ENCODE data around the gene CLUH. TPM values are rescaled to one million over a fixed set of nuclear protein-coding genes. Genes with fewer than 3 reads are reported as not detected.

CLUH gene
- total and polyA plus RNA-seq, 2 experiments from 2014 or later = 16.3 to 32.7 TPM

GRCh38 chr17:2723997-2724783, 12.6 kb upstream of the CLUH start:
- Histone ChIP-seq H3K36me3 (ENCODE audit: low read depth) (no peaks in the 10 kb centered on the region), H3K4me3 (peak overlapping the region; percentile 51; the same call in 1 of the 2 replicates), H3K9me2 (ENCODE audit: insufficient read depth) (no peaks in the 10 kb centered on the region), H3K27me3 (replicated peaks; ENCODE audit: insufficient read depth) (peaks cover 11% of the 10 kb centered on the region), H4K20me1 (ENCODE audit: insufficient read depth) (no peaks in the 10 kb centered on the region), H3K27ac (no peak overlapping the region), H3K9me3 (ENCODE audit: low read depth) (no peaks in the 10 kb centered on the region), H2AFZ (no peak overlapping the region), H3K4me1 (ENCODE audit: insufficient read depth) (no peaks in the 10 kb centered on the region), H3K79me2 (ENCODE audit: insufficient read depth) (no peaks in the 10 kb centered on the region), H3K4me2 (ENCODE audit: unreplicated experiment) (peak overlapping the region; percentile 53), H3K9ac (no peak overlapping the region), H3F3A (ENCODE audit: insufficient read depth) (no peaks in the 10 kb centered on the region)
- peak; percentile 27 for DNase-seq
- in situ Hi-C loops (cut with MboI) = no loop called here
- TF ChIP-seq EZH2 (IDR thresholded peaks at IDR 0.05; ENCODE audit: insufficient read depth, poor library complexity, severe bottlenecking) = peak; percentile 26
- TF ChIP-seq EZH2phosphoT487 (IDR thresholded peaks at IDR 0.05; ENCODE audit: insufficient read depth, low read depth) = no peak
- WGBS, 2 experiments (ENCODE audit: low coverage in 1 of 2, low lambda C conversion rate in 2 of 2, missing lambda C conversion rate in 2 of 2) = 3 to 7% methylated on average over 43 to 57 of the region's 98 CpGs

DNA sequence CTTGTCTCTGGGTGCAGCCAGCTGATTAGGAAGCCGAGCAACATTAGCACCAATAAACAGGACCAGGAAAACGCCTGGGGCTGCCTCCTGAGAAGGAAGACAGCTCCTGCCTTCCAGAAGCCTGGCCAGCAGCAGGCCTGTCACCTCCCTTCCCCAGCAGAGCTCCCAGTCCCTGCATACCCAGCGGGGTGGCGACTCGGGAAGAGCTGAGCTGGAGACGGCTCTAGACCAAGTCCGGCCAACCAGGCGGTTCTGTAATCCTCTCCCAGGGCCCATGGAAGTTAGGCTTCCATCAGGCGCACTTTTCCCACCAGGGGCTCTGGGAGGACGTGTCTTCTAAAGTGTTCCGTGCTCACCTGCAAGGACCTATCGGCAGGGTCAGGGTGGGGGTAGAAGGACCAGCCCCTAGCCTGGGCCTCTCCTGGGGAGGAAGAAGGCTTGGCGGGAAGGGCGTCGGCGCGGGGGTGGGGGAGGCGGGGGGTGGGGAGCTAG, 12.0 kb upstream of the CLUH start:
- Histone ChIP-seq H3K9me3 (ENCODE audit: low read depth) (no peaks in the 10 kb centered on the region), H3K9ac (no peak overlapping the region), H3K4me3 (no peak overlapping the region), H3K9me2 (ENCODE audit: insufficient read depth) (no peaks in the 10 kb centered on the region), H3K4me1 (ENCODE audit: insufficient read depth) (no peaks in the 10 kb centered on the region), H3K79me2 (ENCODE audit: insufficient read depth) (no peaks in the 10 kb centered on the region), H3F3A (ENCODE audit: insufficient read depth) (no peaks in the 10 kb centered on the region), H4K20me1 (ENCODE audit: insufficient read depth) (no peaks in the 10 kb centered on the region), H3K36me3 (ENCODE audit: low read depth) (no peaks in the 10 kb centered on the region), H2AFZ (no peak overlapping the region), H3K27ac (no peak overlapping the region), H3K27me3 (replicated peaks; ENCODE audit: insufficient read depth) (peaks cover 11% of the 10 kb centered on the region), H3K4me2 (ENCODE audit: unreplicated experiment) (no peak overlapping the region)
- WGBS, 2 experiments (ENCODE audit: low coverage in 1 of 2, low lambda C conversion rate in 2 of 2, missing lambda C conversion rate in 2 of 2) = 9 to 15% methylated on average over 12 to 18 of the region's 18 CpGs
- TF ChIP-seq EZH2phosphoT487 (IDR thresholded peaks at IDR 0.05; ENCODE audit: insufficient read depth, low read depth) = no peak
- TF ChIP-seq EZH2 (IDR thresholded peaks at IDR 0.05; ENCODE audit: insufficient read depth, poor library complexity, severe bottlenecking) = no peak
- DNase-seq = no peak
- in situ Hi-C loops (cut with MboI) = no loop called here

DNA sequence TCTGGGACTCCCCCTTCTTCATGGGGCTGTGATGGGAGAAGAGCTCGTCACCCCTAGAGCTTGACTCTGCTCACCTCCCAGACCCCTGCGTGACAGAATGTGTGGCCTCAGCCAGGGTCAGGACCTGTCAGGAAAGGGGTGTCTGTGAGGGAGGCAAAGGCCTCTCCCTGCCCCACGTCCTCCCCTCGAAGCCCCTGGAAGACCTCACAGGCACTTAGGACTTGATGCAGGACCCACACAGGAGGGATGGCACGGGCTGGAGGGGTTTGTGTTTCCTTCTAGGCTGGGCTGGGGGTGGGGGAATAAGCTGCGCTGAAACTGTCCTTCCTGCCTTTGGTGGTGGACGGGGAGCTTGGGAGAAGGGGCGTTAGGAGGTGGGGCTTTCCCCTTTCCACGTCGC, 11.0 kb upstream of the CLUH start:
- Histone ChIP-seq H3K79me2 (ENCODE audit: insufficient read depth) (no peaks in the 10 kb centered on the region), H3K36me3 (ENCODE audit: low read depth) (no peaks in the 10 kb centered on the region), H3K9me3 (ENCODE audit: low read depth) (no peaks in the 10 kb centered on the region), H3K9ac (no peak overlapping the region), H3K9me2 (ENCODE audit: insufficient read depth) (no peaks in the 10 kb centered on the region), H3K27ac (no peak overlapping the region), H3K4me3 (no peak overlapping the region), H3K27me3 (replicated peaks; ENCODE audit: insufficient read depth) (peaks cover 11% of the 10 kb centered on the region), H3F3A (ENCODE audit: insufficient read depth) (no peaks in the 10 kb centered on the region), H4K20me1 (ENCODE audit: insufficient read depth) (no peaks in the 10 kb centered on the region), H3K4me2 (ENCODE audit: unreplicated experiment) (no peak overlapping the region), H3K4me1 (ENCODE audit: insufficient read depth) (no peaks in the 10 kb centered on the region), H2AFZ (no peak overlapping the region)
- TF ChIP-seq EZH2 (IDR thresholded peaks at IDR 0.05; ENCODE audit: insufficient read depth, poor library complexity, severe bottlenecking) (no peak), EZH2phosphoT487 (IDR thresholded peaks at IDR 0.05; ENCODE audit: insufficient read depth, low read depth) (no peak)
- in situ Hi-C loops (cut with MboI) = no loop called here
- DNase-seq = no peak
- 52 to 60% methylated on average over 10 of the region's 10 CpGs for WGBS, 2 experiments (ENCODE audit: low coverage in 1 of 2, low lambda C conversion rate in 2 of 2, missing lambda C conversion rate in 2 of 2)

DNA sequence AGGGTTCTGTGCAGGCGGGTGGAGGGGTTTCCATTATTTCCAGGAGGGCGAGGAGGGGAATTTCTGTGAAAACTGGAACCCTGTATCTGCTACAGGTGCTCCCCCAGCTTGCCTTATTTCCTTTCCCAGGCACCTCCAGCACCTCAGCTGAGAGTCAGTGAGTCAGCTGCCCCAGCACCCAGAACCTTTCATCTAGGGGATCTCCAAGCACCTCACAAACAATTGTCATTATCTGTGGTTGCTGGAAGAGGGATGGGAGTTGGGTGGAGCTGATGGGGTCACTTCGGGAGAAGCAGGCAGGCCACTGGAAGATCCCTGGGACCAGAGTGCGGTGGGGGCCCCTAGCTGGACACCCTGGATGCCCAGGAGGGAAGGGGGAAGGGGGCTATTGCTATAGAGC, 10.0 kb upstream of the CLUH start:
- TF ChIP-seq EZH2 (IDR thresholded peaks at IDR 0.05; ENCODE audit: insufficient read depth, poor library complexity, severe bottlenecking) = no peak
- TF ChIP-seq EZH2phosphoT487 (IDR thresholded peaks at IDR 0.05; ENCODE audit: insufficient read depth, low read depth) = no peak
- no peaks in the 10 kb centered on the region for H3K36me3 ChIP-seq (ENCODE audit: low read depth)
- in situ Hi-C loops (cut with MboI) = no loop called here
- H4K20me1 ChIP-seq (ENCODE audit: insufficient read depth) = no peaks in the 10 kb centered on the region
- no peak for DNase-seq
- WGBS, 2 experiments (ENCODE audit: low coverage in 1 of 2, low lambda C conversion rate in 2 of 2, missing lambda C conversion rate in 2 of 2) = 68 to 84% methylated on average over 3 to 4 of the region's 4 CpGs
- peaks cover 11% of the 10 kb centered on the region for H3K27me3 ChIP-seq (replicated peaks; ENCODE audit: insufficient read depth)
- no peak overlapping the region for H3K27ac ChIP-seq
- no peaks in the 10 kb centered on the region for H3K9me3 ChIP-seq (ENCODE audit: low read depth)
- no peaks in the 10 kb centered on the region for H3K9me2 ChIP-seq (ENCODE audit: insufficient read depth)
- no peak overlapping the region for H3K9ac ChIP-seq
- no peaks in the 10 kb centered on the region for H3F3A ChIP-seq (ENCODE audit: insufficient read depth)
- no peaks in the 10 kb centered on the region for H3K4me1 ChIP-seq (ENCODE audit: insufficient read depth)
- H3K79me2 ChIP-seq (ENCODE audit: insufficient read depth) = no peaks in the 10 kb centered on the region
- H3K4me3 ChIP-seq = no peak overlapping the region
- H3K4me2 ChIP-seq (ENCODE audit: unreplicated experiment) = no peak overlapping the region
- no peak overlapping the region for H2AFZ ChIP-seq
